AG10803 (cell line): ENCODE measurements around the gene GOLGA6D.
A peak's percentile ranks its signal among the peaks of the same experiment; 100 is the strongest.
"Not testable (repeated sequence)": the region's sequence is repeated elsewhere in the genome, so short reads cannot be mapped to it uniquely, and the experiment has no call there.

Experiments
- DNase-seq: peaks from one replicate; pipeline ENCODE4 v3.0.0; 2010; ENCODE audit warnings: low read depth
- H3K4me3 ChIP-seq: 2 replicates; pipeline ENCODE4 v1.5.1; 2011; ENCODE audit warnings: mild to moderate bottlenecking, low read length, control low read depth
- CTCF ChIP-seq: conservative IDR thresholded peaks from 2 replicates; pipeline ENCODE4 v1.5.1; 2011; ENCODE audit warnings: mild to moderate bottlenecking, low read length, control low read depth, inconsistent platforms

GOLGA6D gene

GRCh38 chr15:75298541-75299310 is 16.1 kb downstream of the GOLGA6D start:
- not testable (repeated sequence) for H3K4me3 ChIP-seq, DNase-seq

DNA sequence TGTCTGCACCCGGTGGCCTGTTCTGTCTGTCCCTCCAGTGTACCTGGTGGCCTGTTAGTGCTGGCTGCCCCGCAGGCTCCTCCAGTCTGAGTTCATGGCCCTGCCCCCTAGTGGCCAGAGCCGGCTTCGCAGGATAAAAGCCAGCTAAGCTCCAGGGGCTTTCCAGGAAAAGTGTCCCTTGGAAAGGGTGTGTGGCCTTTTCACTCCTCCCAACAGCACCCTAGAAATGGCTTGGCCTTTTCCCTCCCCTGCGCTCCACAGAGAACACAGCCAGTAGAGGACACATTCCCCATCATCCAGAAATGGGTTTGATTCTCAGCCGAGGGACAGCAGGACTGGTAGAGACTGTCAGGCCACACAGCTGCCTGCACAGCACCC is 16.7 kb downstream of the GOLGA6D start:
- not testable (repeated sequence) for H3K4me3 ChIP-seq, DNase-seq
- TF ChIP-seq CTCF: peak; percentile 40

DNA sequence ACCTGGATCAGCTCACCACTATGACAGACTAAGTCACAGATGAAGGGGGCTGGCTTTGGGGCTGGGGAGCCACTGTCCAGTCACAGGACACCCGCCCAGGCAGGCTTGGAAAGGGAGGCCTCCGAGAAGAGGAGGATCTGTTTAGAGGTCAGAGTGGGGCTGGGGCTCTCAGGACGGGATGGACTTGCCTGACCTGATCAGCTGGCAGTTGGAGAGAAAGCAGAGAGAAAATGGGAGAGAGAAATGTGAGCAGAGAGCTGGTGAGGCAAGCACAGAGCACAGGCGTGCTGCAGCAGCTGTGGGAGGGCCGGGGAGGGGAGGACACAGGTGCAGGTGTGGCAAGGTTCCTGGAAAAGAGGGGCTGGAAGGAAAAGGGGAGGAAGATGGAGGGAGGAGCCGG is 17.4 kb downstream of the GOLGA6D start:
- not testable (repeated sequence) for DNase-seq, H3K4me3 ChIP-seq

- H3K4me3 ChIP-seq: no peak overlapping the region
- TF ChIP-seq CTCF: no peak
- no peak for DNase-seq
Measured at GRCh38 chr15:75302318-75302717, 19.7 kb downstream of the GOLGA6D start.

DNA sequence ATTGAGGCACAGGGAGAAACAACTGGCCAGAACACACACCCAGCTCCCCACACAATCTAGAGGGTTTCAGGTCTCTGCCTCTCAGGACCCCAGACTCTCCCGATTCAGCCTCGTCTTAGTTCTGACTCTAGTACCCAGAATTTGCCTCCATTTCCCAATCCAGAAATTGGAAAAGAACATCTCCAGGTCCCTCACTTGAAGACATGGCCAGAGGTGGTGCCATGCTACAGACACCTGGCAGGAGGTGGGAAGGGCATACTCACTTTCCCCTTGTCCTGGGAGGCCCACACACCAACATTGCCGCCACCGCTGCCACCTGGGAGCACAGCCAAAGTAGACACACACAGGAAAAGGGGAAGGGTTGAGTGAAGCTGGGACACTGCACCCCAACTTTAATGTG is 20.1 kb downstream of the GOLGA6D start:
- not testable (repeated sequence) for H3K4me3 ChIP-seq, DNase-seq

- no peak for TF ChIP-seq CTCF
- no peak for DNase-seq
Measured at GRCh38 chr15:75306188-75306587, 23.6 kb downstream of the GOLGA6D start.

GRCh38 chr15:75307778-75308390 is 25.2 kb downstream of the GOLGA6D start:
- H3K4me3 ChIP-seq: no peak overlapping the region
- no peak for DNase-seq
- TF ChIP-seq CTCF: peak; percentile 29

More at GRCh38 chr15:75306188-75306587, 23.6 kb downstream of the GOLGA6D start:
- H3K4me3 ChIP-seq: no peak overlapping the region

DNA sequence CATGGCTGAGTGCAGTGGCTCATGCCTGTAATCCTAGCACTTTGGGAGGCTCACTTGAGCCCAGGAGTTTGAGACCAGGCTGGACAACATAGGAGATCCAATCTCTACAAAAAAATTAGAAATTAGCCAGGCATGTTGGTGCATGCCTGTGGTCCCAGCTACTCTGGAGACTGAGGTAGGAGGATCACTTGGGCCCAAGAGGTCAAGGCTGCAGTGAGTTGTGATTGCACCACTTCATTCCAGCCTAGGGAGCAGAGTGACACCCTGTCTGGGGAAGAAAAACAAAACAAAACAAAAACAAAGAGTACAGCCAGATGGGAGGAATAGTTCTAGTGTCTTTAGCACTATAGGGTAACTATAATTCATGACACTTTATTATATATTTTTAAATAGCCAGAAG is 27.1 kb downstream of the GOLGA6D start:
- DNase-seq: peak; percentile 40
- no peak for TF ChIP-seq CTCF
- no peak overlapping the region for H3K4me3 ChIP-seq

DNA sequence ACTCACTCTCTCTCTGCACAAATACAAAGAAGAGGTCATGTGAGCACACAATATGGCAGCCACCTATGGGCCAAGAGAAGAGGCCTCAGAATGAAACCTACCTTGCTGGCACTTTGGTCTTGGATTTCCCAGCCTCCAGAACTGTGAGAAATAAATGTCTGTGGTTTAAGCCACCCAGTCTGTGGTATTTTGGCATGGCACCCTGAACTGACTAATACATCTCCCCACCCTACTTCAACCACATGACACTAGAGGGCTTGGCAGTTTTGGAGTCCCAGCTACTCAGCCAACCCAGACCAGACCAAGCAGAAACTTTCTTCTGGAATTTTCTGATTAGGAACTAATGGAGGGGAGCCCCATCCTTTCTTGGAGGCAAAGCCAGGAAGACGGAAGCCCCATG is 29.9 kb downstream of the GOLGA6D start:
- peak; percentile 54 for DNase-seq
- H3K4me3 ChIP-seq: not testable (repeated sequence)
